RKO (cell line): ENCODE results near the gene TMEM141.
A peak's percentile ranks its signal among the peaks of the same experiment; 100 is the strongest.
"Not testable (repeated sequence)": the region's sequence is repeated elsewhere in the genome, so short reads cannot be mapped to it uniquely, and the experiment has no call there.

Experiments
- DNase-seq: peaks from one replicate; pipeline ENCODE4 v3.0.0-alpha.2; 2016; ENCODE audit warnings: low spot score

The TMEM141 gene

GRCh38 chr9:136773386-136774044 lies 17.6 kb upstream of the TMEM141 start:
- peak; percentile 51 for DNase-seq

GRCh38 chr9:136774416-136775045 lies 16.6 kb upstream of the TMEM141 start:
- no peak for DNase-seq

- DNase-seq = no peak
Observed at GRCh38 chr9:136775191-136775590, 16.0 kb upstream of the TMEM141 start.

GRCh38 chr9:136776947-136777346 lies 14.2 kb upstream of the TMEM141 start:
- DNase-seq = no peak

- no peak for DNase-seq
Observed at GRCh38 chr9:136777359-136777758, 13.8 kb upstream of the TMEM141 start.

- peak; percentile 56 for DNase-seq
Observed at GRCh38 chr9:136779808-136780207, 11.3 kb upstream of the TMEM141 start.

- no peak for DNase-seq
Observed at GRCh38 chr9:136782452-136782851, 8.7 kb upstream of the TMEM141 start.

GRCh38 chr9:136784249-136784996 lies 6.7 kb upstream of the TMEM141 start:
- DNase-seq = peak; percentile 78

- no peak for DNase-seq
Observed at GRCh38 chr9:136784997-136785361, 6.2 kb upstream of the TMEM141 start.

- DNase-seq = not testable (repeated sequence)
Observed at GRCh38 chr9:136785565-136786355, 5.4 kb upstream of the TMEM141 start.

- no peak for DNase-seq
Observed at GRCh38 chr9:136786451-136786850, 4.7 kb upstream of the TMEM141 start.

- DNase-seq = not testable (repeated sequence)
Observed at GRCh38 chr9:136786983-136787382, 4.2 kb upstream of the TMEM141 start.

GRCh38 chr9:136787690-136788400 lies 3.3 kb upstream of the TMEM141 start:
- DNase-seq = peak; percentile 85

GRCh38 chr9:136788644-136789522 lies 2.3 kb upstream of the TMEM141 start:
- not testable (repeated sequence) for DNase-seq

GRCh38 chr9:136789523-136789937 lies 1.6 kb upstream of the TMEM141 start:
- DNase-seq = no peak

GRCh38 chr9:136791516-136792276 lies 552 bp downstream of the TMEM141 start:
- DNase-seq = peak; percentile 57

- no peak for DNase-seq
Observed at GRCh38 chr9:136792321-136793085, 1.4 kb downstream of the TMEM141 start.

GRCh38 chr9:136793086-136793946 lies 2.2 kb downstream of the TMEM141 start:
- DNase-seq = no peak
